ENCODE results near the gene ARAF. TPM values are rescaled to one million over a fixed set of nuclear protein-coding genes. Genes with fewer than 3 reads are reported as not detected.
"Not testable (repeated sequence)": the region's sequence is repeated elsewhere in the genome, so short reads cannot be mapped to it uniquely, and the experiment has no call there.

The ARAF gene
- total and polyA plus RNA-seq, 3 donors from 2014 or later = 29.8 to 44.3 (median 34.4) TPM

GRCh38 chrX:47593522-47593921 is 32.5 kb downstream of the ARAF start:
- Histone ChIP-seq H3K4me1 (no peaks in the 10 kb centered on the region), H3K27ac (no peak overlapping the region), H3K9me3 (no peaks in the 10 kb centered on the region), H3K27me3 (no peaks in the 10 kb centered on the region), H3K36me3 (ENCODE audit: low read depth, missing control alignments) (no peaks in the 10 kb centered on the region), H3K4me3 (no peak overlapping the region)
- intact Hi-C loops (cut with DNase I; ENCODE audit: low total_unique reads) = no loop called here
- no peak for DNase-seq
- TF ChIP-seq, protein P1, sequence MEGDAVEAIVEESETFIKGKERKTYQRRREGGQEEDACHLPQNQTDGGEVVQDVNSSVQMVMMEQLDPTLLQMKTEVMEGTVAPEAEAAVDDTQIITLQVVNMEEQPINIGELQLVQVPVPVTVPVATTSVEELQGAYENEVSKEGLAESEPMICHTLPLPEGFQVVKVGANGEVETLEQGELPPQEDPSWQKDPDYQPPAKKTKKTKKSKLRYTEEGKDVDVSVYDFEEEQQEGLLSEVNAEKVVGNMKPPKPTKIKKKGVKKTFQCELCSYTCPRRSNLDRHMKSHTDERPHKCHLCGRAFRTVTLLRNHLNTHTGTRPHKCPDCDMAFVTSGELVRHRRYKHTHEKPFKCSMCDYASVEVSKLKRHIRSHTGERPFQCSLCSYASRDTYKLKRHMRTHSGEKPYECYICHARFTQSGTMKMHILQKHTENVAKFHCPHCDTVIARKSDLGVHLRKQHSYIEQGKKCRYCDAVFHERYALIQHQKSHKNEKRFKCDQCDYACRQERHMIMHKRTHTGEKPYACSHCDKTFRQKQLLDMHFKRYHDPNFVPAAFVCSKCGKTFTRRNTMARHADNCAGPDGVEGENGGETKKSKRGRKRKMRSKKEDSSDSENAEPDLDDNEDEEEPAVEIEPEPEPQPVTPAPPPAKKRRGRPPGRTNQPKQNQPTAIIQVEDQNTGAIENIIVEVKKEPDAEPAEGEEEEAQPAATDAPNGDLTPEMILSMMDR (IDR thresholded peaks at IDR 0.05) = no peak
- TF ChIP-seq POLR2A (IDR thresholded peaks at IDR 0.05) = no peak
- 93 to 94% methylated on average over 4 of the region's 4 CpGs for whole genome bisulfite sequencing, 2 donors

- DNase-seq = peak; percentile 33
- intact Hi-C loops (cut with DNase I; ENCODE audit: low total_unique reads) = no loop called here
- no peaks in the 10 kb centered on the region for H3K9me3 ChIP-seq
These were observed 34.8 kb downstream of the ARAF start for GRCh38 chrX:47595716-47596251.

DNA sequence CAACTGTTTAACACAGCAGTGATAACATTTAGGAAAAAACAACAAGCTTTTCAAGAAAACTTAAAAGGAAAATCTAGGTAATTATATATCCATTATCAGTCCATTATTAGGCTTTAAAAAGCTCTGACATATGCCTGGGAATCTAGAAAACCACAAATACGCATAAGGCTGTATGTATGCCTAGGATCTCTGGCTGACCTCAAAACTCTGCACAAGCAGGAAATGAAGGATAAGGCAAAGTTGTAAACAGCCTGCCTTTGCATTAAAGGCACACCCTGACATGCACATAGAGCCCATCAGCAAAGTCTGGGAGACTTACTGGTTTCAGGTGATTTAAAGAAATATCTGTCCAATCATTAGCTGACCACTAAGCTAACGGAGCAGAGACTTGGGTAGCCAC is 35.3 kb downstream of the ARAF start:
- DNase-seq = no peak
- 91 to 100% methylated on average over 1 to 2 of the region's 2 CpGs for WGBS, 2 donors
- no peaks in the 10 kb centered on the region for H3K9me3 ChIP-seq

More at GRCh38 chrX:47595716-47596251, 34.8 kb downstream of the ARAF start:
- Histone ChIP-seq H3K36me3 (ENCODE audit: low read depth, missing control alignments) (no peaks in the 10 kb centered on the region), H3K27me3 (no peaks in the 10 kb centered on the region), H3K27ac (peak overlapping the region in 1 of 2 donors; percentile 78), H3K4me1 (no peaks in the 10 kb centered on the region), H3K4me3 (no peak overlapping the region)
- 33 to 36% methylated on average over 1 of the region's 1 CpG for WGBS, 2 donors
- no peak for TF ChIP-seq POLR2A (IDR thresholded peaks at IDR 0.05)
- TF ChIP-seq, protein P1 (IDR thresholded peaks at IDR 0.05) = no peak

GRCh38 chrX:47597222-47597621 is 36.2 kb downstream of the ARAF start:
- no peak for DNase-seq
- no peak overlapping the region for H3K27ac ChIP-seq
- no peaks in the 10 kb centered on the region for H3K4me1 ChIP-seq
- no peaks in the 10 kb centered on the region for H3K27me3 ChIP-seq
- intact Hi-C loops (cut with DNase I; ENCODE audit: low total_unique reads) = no loop called here
- WGBS, 2 donors = 90 to 93% methylated on average over 3 of the region's 3 CpGs
- H3K4me3 ChIP-seq = no peak overlapping the region
- no peaks in the 10 kb centered on the region for H3K9me3 ChIP-seq
- H3K36me3 ChIP-seq (ENCODE audit: low read depth, missing control alignments) = no peaks in the 10 kb centered on the region
- TF ChIP-seq POLR2A (IDR thresholded peaks at IDR 0.05) = no peak
- TF ChIP-seq, protein P1 (IDR thresholded peaks at IDR 0.05) = no peak

More for the DNA sequence above, 35.3 kb downstream of the ARAF start:
- Histone ChIP-seq H3K36me3 (ENCODE audit: low read depth, missing control alignments) (no peaks in the 10 kb centered on the region), H3K4me3 (no peak overlapping the region), H3K4me1 (no peaks in the 10 kb centered on the region), H3K27ac (peak overlapping the region in 1 of 2 donors; percentile 78), H3K27me3 (no peaks in the 10 kb centered on the region)
- intact Hi-C loops (cut with DNase I; ENCODE audit: low total_unique reads) = no loop called here
- TF ChIP-seq POLR2A (IDR thresholded peaks at IDR 0.05) = no peak
- TF ChIP-seq, protein P1 (IDR thresholded peaks at IDR 0.05) = no peak

DNA sequence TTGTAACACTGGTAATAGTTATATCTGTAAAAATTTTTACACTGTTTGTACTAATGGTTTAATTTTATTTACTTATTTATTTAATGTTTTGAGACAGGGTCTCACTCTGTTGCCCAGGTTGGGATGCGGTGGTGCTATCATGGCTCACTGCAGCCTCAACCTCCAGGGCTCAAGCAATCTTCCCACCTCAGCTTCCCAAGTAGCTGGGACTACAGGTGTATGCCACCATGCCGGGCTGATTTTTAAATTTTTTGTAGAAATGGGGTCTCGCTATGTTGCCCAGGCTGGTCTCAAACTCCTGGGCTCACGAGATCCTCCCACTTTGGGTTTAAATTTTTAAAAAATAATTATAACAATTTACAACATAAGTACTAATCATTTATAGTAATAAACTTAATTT is 42.1 kb downstream of the ARAF start:
- H3K36me3 ChIP-seq (ENCODE audit: low read depth, missing control alignments); H3K27ac ChIP-seq; DNase-seq; H3K9me3 ChIP-seq; H3K27me3 ChIP-seq; H3K4me1 ChIP-seq; H3K4me3 ChIP-seq; intact Hi-C loops (cut with DNase I; ENCODE audit: low total_unique reads): not testable (repeated sequence)
- 91 to 95% methylated on average over 4 of the region's 4 CpGs for WGBS, 2 donors
